ENCODE results near the gene CRYBG1.

Gene CRYBG1

DNA sequence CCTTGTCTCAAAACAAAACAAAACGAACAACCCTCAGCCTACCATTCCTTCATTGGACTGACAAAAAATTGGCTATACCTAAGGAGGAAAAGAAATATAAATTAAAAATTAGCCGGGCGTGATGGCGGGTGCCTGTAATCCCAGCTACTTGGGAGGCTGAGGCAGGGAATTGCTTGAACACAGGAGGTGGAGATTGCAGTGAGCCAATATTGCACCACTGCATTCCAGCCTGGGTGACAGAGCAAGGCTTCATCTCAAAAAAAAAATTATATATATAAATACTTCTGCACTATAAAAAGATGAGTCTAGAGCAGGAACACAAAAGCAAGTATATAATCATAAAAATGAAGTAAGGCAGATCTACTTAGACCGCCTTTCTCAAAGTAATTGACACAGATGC lies 109.8 kb downstream of the CRYBG1 start:
- TF ChIP-seq SIN3A (IDR thresholded peaks at IDR 0.05; ENCODE audit: borderline replicate concordance, insufficient read depth, low read length) (no peak), FOXP2 (optimal IDR thresholded peaks at IDR 0.05; ENCODE audit: borderline replicate concordance, extremely low read depth, extremely low read length, insufficient read depth) (no peak)
- TF ChIP-seq, protein P1, sequence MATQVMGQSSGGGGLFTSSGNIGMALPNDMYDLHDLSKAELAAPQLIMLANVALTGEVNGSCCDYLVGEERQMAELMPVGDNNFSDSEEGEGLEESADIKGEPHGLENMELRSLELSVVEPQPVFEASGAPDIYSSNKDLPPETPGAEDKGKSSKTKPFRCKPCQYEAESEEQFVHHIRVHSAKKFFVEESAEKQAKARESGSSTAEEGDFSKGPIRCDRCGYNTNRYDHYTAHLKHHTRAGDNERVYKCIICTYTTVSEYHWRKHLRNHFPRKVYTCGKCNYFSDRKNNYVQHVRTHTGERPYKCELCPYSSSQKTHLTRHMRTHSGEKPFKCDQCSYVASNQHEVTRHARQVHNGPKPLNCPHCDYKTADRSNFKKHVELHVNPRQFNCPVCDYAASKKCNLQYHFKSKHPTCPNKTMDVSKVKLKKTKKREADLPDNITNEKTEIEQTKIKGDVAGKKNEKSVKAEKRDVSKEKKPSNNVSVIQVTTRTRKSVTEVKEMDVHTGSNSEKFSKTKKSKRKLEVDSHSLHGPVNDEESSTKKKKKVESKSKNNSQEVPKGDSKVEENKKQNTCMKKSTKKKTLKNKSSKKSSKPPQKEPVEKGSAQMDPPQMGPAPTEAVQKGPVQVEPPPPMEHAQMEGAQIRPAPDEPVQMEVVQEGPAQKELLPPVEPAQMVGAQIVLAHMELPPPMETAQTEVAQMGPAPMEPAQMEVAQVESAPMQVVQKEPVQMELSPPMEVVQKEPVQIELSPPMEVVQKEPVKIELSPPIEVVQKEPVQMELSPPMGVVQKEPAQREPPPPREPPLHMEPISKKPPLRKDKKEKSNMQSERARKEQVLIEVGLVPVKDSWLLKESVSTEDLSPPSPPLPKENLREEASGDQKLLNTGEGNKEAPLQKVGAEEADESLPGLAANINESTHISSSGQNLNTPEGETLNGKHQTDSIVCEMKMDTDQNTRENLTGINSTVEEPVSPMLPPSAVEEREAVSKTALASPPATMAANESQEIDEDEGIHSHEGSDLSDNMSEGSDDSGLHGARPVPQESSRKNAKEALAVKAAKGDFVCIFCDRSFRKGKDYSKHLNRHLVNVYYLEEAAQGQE (IDR thresholded peaks at IDR 0.05; ENCODE audit: insufficient read depth in 1 of 2, low read depth in 2 of 2, low read length in 2 of 2), result no peak

DNA sequence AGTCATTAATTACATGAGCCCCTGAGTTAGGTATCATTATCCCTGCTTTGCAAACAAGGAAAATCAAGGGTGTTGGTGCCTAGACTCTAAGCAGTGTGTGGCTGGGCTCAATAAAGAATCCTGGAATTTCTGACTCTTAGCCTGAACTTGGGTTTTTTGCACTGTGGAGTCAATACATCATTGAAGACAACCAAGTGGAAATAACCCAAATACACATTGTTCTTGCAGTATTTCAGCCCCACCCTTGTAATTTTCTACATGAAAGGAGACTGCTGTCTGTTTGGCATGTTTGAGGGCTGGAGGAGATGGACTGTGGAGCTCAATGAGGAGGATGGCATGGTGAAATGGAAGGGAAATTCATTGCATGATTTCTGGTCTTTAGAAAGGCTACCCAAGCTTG lies 110.3 kb downstream of the CRYBG1 start:
- TF ChIP-seq FOXP2 (optimal IDR thresholded peaks at IDR 0.05; ENCODE audit: borderline replicate concordance, extremely low read depth, extremely low read length, insufficient read depth) (no peak), TAF1 (IDR thresholded peaks at IDR 0.05; ENCODE audit: borderline replicate concordance, insufficient read depth, low read length) (no peak), SIN3A (IDR thresholded peaks at IDR 0.05; ENCODE audit: borderline replicate concordance, insufficient read depth, low read length) (no peak)

DNA sequence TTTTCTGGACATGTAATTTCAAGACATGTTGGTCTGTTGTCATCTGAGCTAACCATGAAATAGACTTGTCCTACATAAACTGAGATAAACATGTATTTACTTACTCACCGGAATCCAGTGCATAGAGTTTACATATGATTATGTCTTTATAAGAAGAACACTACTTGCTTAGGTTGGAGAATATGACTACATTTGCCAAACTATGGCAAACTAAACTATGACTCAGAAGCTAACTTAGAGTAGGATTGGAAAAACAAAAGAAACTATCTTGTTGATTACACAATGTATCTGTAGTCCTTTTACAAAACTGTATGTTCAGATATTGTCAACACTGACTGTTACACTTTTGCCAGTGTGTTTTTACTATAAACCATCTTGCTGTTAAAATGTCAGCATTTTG lies 113.3 kb downstream of the CRYBG1 start:
- TF ChIP-seq, protein P1 (IDR thresholded peaks at IDR 0.05; ENCODE audit: insufficient read depth in 1 of 2, low read depth in 2 of 2, low read length in 2 of 2), result no peak
- no peak for TF ChIP-seq TAF1 (IDR thresholded peaks at IDR 0.05; ENCODE audit: borderline replicate concordance, insufficient read depth, low read length)
- TF ChIP-seq POLR2AphosphoS5 (IDR thresholded peaks at IDR 0.05; ENCODE audit: low read depth, low read length), result no peak
- TF ChIP-seq FOXP2 (optimal IDR thresholded peaks at IDR 0.05; ENCODE audit: borderline replicate concordance, extremely low read depth, extremely low read length, insufficient read depth), result no peak
- no peak for TF ChIP-seq SIN3A (IDR thresholded peaks at IDR 0.05; ENCODE audit: borderline replicate concordance, insufficient read depth, low read length)

DNA sequence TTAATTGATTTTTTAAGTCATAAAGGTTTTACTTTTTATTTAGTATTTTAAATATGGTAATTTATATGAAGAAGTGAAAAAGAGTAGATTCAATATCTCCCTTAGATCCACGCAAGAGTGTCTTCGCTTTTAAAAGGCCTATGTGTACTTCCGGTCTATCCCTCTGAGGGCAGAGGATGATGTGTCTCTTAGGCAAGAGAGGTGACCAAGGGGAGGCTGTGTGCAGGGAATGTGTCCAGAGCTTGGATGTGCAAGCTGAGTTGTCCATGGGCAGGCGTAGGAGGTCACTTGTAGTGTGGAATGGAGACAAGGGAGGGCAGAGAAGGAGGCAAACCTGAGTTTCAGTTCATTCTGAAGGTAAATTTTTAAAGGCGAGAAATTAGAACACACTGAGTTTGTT lies 113.9 kb downstream of the CRYBG1 start:
- no peak for TF ChIP-seq TAF1 (IDR thresholded peaks at IDR 0.05; ENCODE audit: borderline replicate concordance, insufficient read depth, low read length)
- TF ChIP-seq FOXP2 (optimal IDR thresholded peaks at IDR 0.05; ENCODE audit: borderline replicate concordance, extremely low read depth, extremely low read length, insufficient read depth), result no peak
- no peak for TF ChIP-seq SIN3A (IDR thresholded peaks at IDR 0.05; ENCODE audit: borderline replicate concordance, insufficient read depth, low read length)
- no peak for TF ChIP-seq POLR2AphosphoS5 (IDR thresholded peaks at IDR 0.05; ENCODE audit: low read depth, low read length)

DNA sequence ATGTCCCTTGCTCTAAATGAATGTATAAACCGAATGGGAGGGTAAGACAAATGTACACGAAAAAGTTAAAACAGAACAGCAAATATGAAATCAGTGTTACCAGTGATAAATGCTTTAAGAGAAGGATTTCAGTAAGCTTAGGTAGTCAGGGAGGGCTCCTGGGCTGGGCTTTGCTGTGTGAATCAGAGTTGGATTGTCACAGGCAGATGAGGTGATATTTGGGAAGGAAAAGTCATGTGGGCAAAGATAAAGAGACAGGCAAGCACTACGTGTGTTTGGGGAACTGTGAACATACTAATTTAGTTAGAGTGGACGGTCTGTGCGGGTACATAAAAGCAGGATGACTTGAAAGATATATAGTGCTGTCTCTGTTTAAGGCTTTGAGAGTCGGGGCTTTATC lies 114.8 kb downstream of the CRYBG1 start:
- TF ChIP-seq SIN3A (IDR thresholded peaks at IDR 0.05; ENCODE audit: borderline replicate concordance, insufficient read depth, low read length), result no peak
- no peak for TF ChIP-seq TAF1 (IDR thresholded peaks at IDR 0.05; ENCODE audit: borderline replicate concordance, insufficient read depth, low read length)
- TF ChIP-seq FOXP2 (optimal IDR thresholded peaks at IDR 0.05; ENCODE audit: borderline replicate concordance, extremely low read depth, extremely low read length, insufficient read depth), result no peak

DNA sequence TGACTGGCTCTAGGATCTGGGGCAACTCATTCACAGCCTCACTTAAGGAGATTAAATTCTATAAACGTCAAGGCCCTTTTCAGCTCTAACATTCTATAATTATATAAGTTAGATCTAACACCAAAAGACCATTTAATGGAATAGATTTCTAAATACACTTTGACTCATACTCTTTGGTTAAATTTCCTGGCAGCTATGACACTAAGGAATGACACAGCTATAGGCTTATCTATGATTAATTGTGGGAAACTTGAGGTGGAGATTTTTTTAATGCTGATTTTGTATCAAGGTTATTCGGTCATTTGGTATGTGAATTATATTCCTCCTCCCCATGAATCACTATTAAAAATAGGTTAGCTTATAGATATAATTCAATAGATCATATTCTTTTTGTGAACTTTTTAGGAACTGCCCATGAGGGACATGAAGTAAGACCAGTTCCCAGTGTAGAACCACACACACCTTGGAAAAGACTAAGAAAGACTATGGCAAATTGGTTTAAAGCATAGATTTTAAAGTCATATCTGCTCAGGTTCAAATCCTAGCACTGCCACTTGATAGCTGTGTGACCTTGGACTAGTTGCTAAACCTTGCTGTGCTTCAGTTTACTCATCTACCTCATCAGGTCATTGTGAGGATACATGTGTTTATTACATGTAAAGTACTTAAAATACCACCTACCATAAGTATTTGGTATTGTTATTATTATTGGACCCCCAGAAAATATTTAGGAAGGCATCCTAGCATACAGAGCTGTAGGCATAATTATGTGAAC lies 116.0 kb downstream of the CRYBG1 start:
- TF ChIP-seq FOXP2 (optimal IDR thresholded peaks at IDR 0.05; ENCODE audit: borderline replicate concordance, extremely low read depth, extremely low read length, insufficient read depth), result no peak

DNA sequence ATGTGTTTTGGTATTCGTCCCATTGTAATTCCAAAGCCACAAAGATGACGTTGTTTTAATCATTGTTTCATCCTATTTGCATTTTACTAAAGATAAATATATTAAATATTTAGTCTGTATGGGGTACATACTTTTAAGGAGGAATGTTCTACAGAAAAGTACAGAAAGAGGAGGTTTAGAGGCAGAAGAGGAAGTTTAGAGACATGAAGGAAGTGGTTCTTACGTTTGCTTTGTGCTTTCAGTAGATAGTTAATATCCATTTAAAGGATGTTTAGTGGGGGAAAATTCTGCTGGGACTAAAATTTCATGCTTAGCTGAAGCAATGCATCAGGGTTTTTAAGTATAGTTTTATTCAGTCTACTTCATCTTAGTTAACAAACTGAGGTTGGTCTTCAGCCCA lies 116.6 kb downstream of the CRYBG1 start:
- TF ChIP-seq TAF1 (IDR thresholded peaks at IDR 0.05; ENCODE audit: borderline replicate concordance, insufficient read depth, low read length), result no peak
- no peak for TF ChIP-seq POLR2AphosphoS5 (IDR thresholded peaks at IDR 0.05; ENCODE audit: low read depth, low read length)
- TF ChIP-seq SIN3A (IDR thresholded peaks at IDR 0.05; ENCODE audit: borderline replicate concordance, insufficient read depth, low read length), result no peak
- no peak for TF ChIP-seq FOXP2 (optimal IDR thresholded peaks at IDR 0.05; ENCODE audit: borderline replicate concordance, extremely low read depth, extremely low read length, insufficient read depth)
- TF ChIP-seq, protein P1 (IDR thresholded peaks at IDR 0.05; ENCODE audit: insufficient read depth in 1 of 2, low read depth in 2 of 2, low read length in 2 of 2), result no peak
